SK-N-SH (cell line): ENCODE results near the gene RASA3. TPM values are rescaled to one million over a fixed set of nuclear protein-coding genes. Genes with fewer than 3 reads are reported as not detected.

Experiments used
- CTCF ChIA-PET: fragments of 300-600, 350-600 bp; formaldehyde crosslinking; extraction: SDS; loops from one replicate; lab custom pipeline; 2021; lab: Yijun Ruan, JAX
- POLR2A ChIA-PET: fragments of 350-600 bp; sonication (Branson Sonifier 250); formaldehyde crosslinking; extraction: SDS; loops from one replicate; lab custom pipeline; 2020; ENCODE audit warnings: antibody characterized with exemption, inconsistent platforms; lab: Yijun Ruan, JAX
- DNase-seq: peaks from one replicate; pipeline ENCODE4 v3.0.0; 2012
- H2AFZ ChIP-seq: fragments of 200-600 bp; sonication (generic); 2 replicates; pipeline ENCODE4 v1.8.1; 2016; ENCODE audit warnings: antibody characterized with exemption, mild to moderate bottlenecking, low read depth
- H3F3A ChIP-seq: fragments of 200-600 bp; sonication (generic); replicated peaks from 2 replicates; pipeline ENCODE3; 2016; ENCODE audit warnings: antibody characterized with exemption, mild to moderate bottlenecking; ENCODE audit not compliant: insufficient read depth
- H3K27ac ChIP-seq, 2 experiments: fragments of 200-500 bp in 1 of 2; fragments of 200-600 bp in 1 of 2; sonication (Bioruptor generic) in 1 of 2; sonication (generic), shearing (Covaris generic) in 1 of 2; 2 replicates each; pipeline versions ENCODE4 v1.5.1 to v1.6.1; 2014 to 2016; ENCODE audit warnings: low read depth in 2 of 2, inconsistent platforms in 1 of 2, low read length in 1 of 2, mild to moderate bottlenecking in 1 of 2, mixed read lengths in 1 of 2
- H3K27me3 ChIP-seq: fragments of 200-600 bp; sonication (generic), shearing (Covaris generic); 2 replicates; pipeline ENCODE4 v1.6.1; 2016; ENCODE audit warnings: mixed run types; ENCODE audit not compliant: insufficient read depth
- H3K36me3 ChIP-seq, 2 experiments: fragments of 200-500 bp in 1 of 2; fragments of 200-600 bp in 1 of 2; sonication (Bioruptor generic) in 1 of 2; sonication (generic) in 1 of 2; replicated peaks in 1 of 2; 2 replicates each; pipeline versions ENCODE3 to v1.5.1; 2014 to 2016; ENCODE audit warnings: low read length in 1 of 2, mild to moderate bottlenecking in 1 of 2; ENCODE audit not compliant: insufficient read depth in 2 of 2, control insufficient read depth in 1 of 2
- H3K4me1 ChIP-seq, 2 experiments: fragments of 200-500 bp in 1 of 2; fragments of 200-600 bp in 1 of 2; sonication (Bioruptor generic) in 1 of 2; sonication (generic), shearing (Covaris generic) in 1 of 2; 2 replicates each; pipeline versions ENCODE4 v1.5.1 to v1.6.1; 2014 to 2016; ENCODE audit warnings: low read depth in 1 of 2, low read length in 1 of 2, mixed run types in 1 of 2; ENCODE audit not compliant: insufficient read depth in 2 of 2, control insufficient read depth in 1 of 2
- H3K4me2 ChIP-seq: fragments of 200-600 bp; sonication (generic), shearing (Covaris generic); 2 replicates; pipeline ENCODE4 v1.6.1; 2017; ENCODE audit warnings: mixed run types
- H3K4me3 ChIP-seq, 2 experiments: fragments of 200-500 bp in 1 of 2; fragments of 200-600 bp in 1 of 2; sonication (Bioruptor generic) in 1 of 2; sonication (generic), shearing (Covaris generic) in 1 of 2; 2 replicates each; pipeline versions ENCODE4 v1.5.1 to v1.8.1; 2014 to 2016; ENCODE audit warnings: low read depth in 2 of 2, inconsistent platforms in 1 of 2, low read length in 1 of 2, mild to moderate bottlenecking in 1 of 2, mixed read lengths in 1 of 2, moderate library complexity in 1 of 2
- H3K79me2 ChIP-seq: fragments of 200-600 bp; sonication (generic); 2 replicates; pipeline ENCODE4 v1.8.1; 2017; ENCODE audit warnings: mild to moderate bottlenecking; ENCODE audit not compliant: insufficient read depth
- H3K9ac ChIP-seq: fragments of 200-600 bp; sonication (generic); 2 replicates; pipeline ENCODE4 v1.6.1; 2017; ENCODE audit warnings: mixed run types
- H3K9me2 ChIP-seq: fragments of 200-600 bp; sonication (generic); 2 replicates; pipeline ENCODE4 v1.6.1; 2017; ENCODE audit warnings: mixed run types
- H3K9me3 ChIP-seq: fragments of 200-600 bp; sonication (generic); 2 replicates; pipeline ENCODE4 v1.6.1; 2017; ENCODE audit warnings: mixed run types, mild to moderate bottlenecking, moderate library complexity
- H4K20me1 ChIP-seq: fragments of 200-600 bp; sonication (generic); 2 replicates; pipeline ENCODE4 v1.6.1; 2017; ENCODE audit warnings: mild to moderate bottlenecking, mixed run types; ENCODE audit not compliant: insufficient read depth
- CHD2 ChIP-seq: fragments of 150-350 bp; IDR thresholded peaks from 2 replicates; pipeline ENCODE4 v1.6.1; 2018; ENCODE audit warnings: low read length; ENCODE audit not compliant: partially characterized antibody
- ELF1 ChIP-seq: IDR thresholded peaks from 2 replicates; pipeline ENCODE4 v1.4.0; 2012
- EP300 ChIP-seq, 2 experiments: IDR thresholded peaks; 2 replicates each; pipeline versions ENCODE4 v1.4.0 to v1.6.1; 2012; ENCODE audit warnings: borderline replicate concordance in 1 of 2, low read depth in 1 of 2, low read length in 1 of 2
- FOSL2 ChIP-seq: IDR thresholded peaks from 2 replicates; pipeline ENCODE4 v1.4.0; 2012; ENCODE audit warnings: low read depth, mild to moderate bottlenecking, moderate library complexity, borderline replicate concordance
- FOXM1 ChIP-seq: IDR thresholded peaks from 2 replicates; pipeline ENCODE4 v1.4.0; 2012; ENCODE audit warnings: low read depth, mild to moderate bottlenecking
- GABPA ChIP-seq: IDR thresholded peaks from 2 replicates; pipeline ENCODE4 v1.4.0; 2012; ENCODE audit warnings: low read depth, mild to moderate bottlenecking
- GATA2 ChIP-seq: sonication (generic); formaldehyde crosslinking; IDR thresholded peaks from 2 replicates; pipeline ENCODE4 v1.5.0; 2020; ENCODE audit warnings: mild to moderate bottlenecking, missing genetic modification reagents
- IRF3 ChIP-seq: fragments of 150-350 bp; IDR thresholded peaks from 2 replicates; pipeline ENCODE4 v1.6.1; 2016; ENCODE audit warnings: mild to moderate bottlenecking, low read depth, low read length
- JUND ChIP-seq: IDR thresholded peaks from 2 replicates; pipeline ENCODE4 v1.4.0; 2012
- MEF2A ChIP-seq: IDR thresholded peaks from 2 replicates; pipeline ENCODE4 v1.4.0; 2012; ENCODE audit warnings: low read depth, borderline replicate concordance
- NFIC ChIP-seq: IDR thresholded peaks from 2 replicates; pipeline ENCODE4 v1.4.0; 2012; ENCODE audit warnings: borderline replicate concordance
- NRF1 ChIP-seq: IDR thresholded peaks from 2 replicates; pipeline ENCODE4 v1.6.1; 2012; ENCODE audit warnings: low read depth, mild to moderate bottlenecking, low read length
- POLR2AphosphoS5 ChIP-seq: IDR thresholded peaks from 2 replicates; pipeline ENCODE4 v1.6.1; 2012; ENCODE audit warnings: low read depth, low read length
- RAD21 ChIP-seq: IDR thresholded peaks from 2 replicates; pipeline ENCODE4 v1.6.1; 2012; ENCODE audit warnings: mild to moderate bottlenecking, low read length
- RCOR1 ChIP-seq: fragments of 150-350 bp; IDR thresholded peaks from 2 replicates; pipeline ENCODE4 v1.6.1; 2017; ENCODE audit warnings: antibody characterized with exemption, low read length
- REST ChIP-seq: IDR thresholded peaks from 2 replicates; pipeline ENCODE4 v1.6.1; 2012; ENCODE audit warnings: mild to moderate bottlenecking, low read depth, low read length, moderate library complexity
- SIN3A ChIP-seq: IDR thresholded peaks from 2 replicates; pipeline ENCODE4 v1.6.1; 2012; ENCODE audit warnings: low read depth, mild to moderate bottlenecking, low read length, moderate library complexity, borderline replicate concordance
- TAF1 ChIP-seq: IDR thresholded peaks from 2 replicates; pipeline ENCODE4 v1.6.1; 2012; ENCODE audit warnings: low read depth, mild to moderate bottlenecking, low read length, moderate library complexity, borderline replicate concordance
- TEAD4 ChIP-seq: IDR thresholded peaks from 2 replicates; pipeline ENCODE4 v1.4.0; 2012; ENCODE audit warnings: mild to moderate bottlenecking, borderline replicate concordance; ENCODE audit not compliant: insufficient read depth
- USF1 ChIP-seq: IDR thresholded peaks from 2 replicates; pipeline ENCODE4 v1.4.0; 2012; ENCODE audit warnings: low read depth, borderline replicate concordance
- USF2 ChIP-seq: fragments of 150-350 bp; IDR thresholded peaks from 2 replicates; pipeline ENCODE4 v1.6.1; 2017; ENCODE audit warnings: antibody characterized with exemption, low read length, low read depth, borderline replicate concordance
- YY1 ChIP-seq: IDR thresholded peaks from 2 replicates; pipeline ENCODE4 v1.4.0; 2012; ENCODE audit warnings: low read depth, mild to moderate bottlenecking
- WGBS: methylation state at CpG from one replicate; pipeline ENCODE4 v1.1.6; 2017; ENCODE audit warnings: low lambda C conversion rate; 5-methylcytosine and 5-hydroxymethylcytosine counted together
- polyA plus RNA-seq, 3 experiments: library from polyadenylated mRNA; depleted of rRNA; stranded (reverse); fragments of >200 nt; gene quantifications; 2 replicates each; pipeline ENCODE4 v1.2.3, GENCODE V29; 2012

RASA3 gene
- polyA plus RNA-seq, 1 of the 3 experiments (the other 2 are of a cell fraction) = 25.1 TPM

- CTCF ChIA-PET = no interaction called here
- H3K4me1 ChIP-seq = peaks cover 0 to 10% of the 10 kb centered on the region in 2 experiments; a peak in 1 of 4 replicates
- no peak overlapping the region for H3K4me3 ChIP-seq
- WGBS = 92% methylated on average over 14 of the region's 19 CpGs
- H3K36me3 ChIP-seq = no peaks in the 10 kb centered on the region
- H3K27me3 ChIP-seq = no peaks in the 10 kb centered on the region
- DNase-seq = peak; percentile 27
- H3K4me2 ChIP-seq = no peak overlapping the region
- no peaks in the 10 kb centered on the region for H4K20me1 ChIP-seq
- H3K9ac ChIP-seq = no peak overlapping the region
- POLR2A ChIA-PET = no interaction called here
- H3K9me3 ChIP-seq = no peaks in the 10 kb centered on the region
- no peaks in the 10 kb centered on the region for H3K9me2 ChIP-seq
- H2AFZ ChIP-seq = no peak overlapping the region
- H3K27ac ChIP-seq = no peak overlapping the region
- TF ChIP-seq FOSL2 = no peak
- no peak for TF ChIP-seq NRF1
- no peak for TF ChIP-seq POLR2AphosphoS5
- no peak for TF ChIP-seq CHD2
- no peak for TF ChIP-seq EP300 (IDR thresholded peaks at IDR 0.05; ENCODE audit: borderline replicate concordance in 1 of 2, low read depth in 1 of 2, low read length in 1 of 2)
- no peak for TF ChIP-seq GABPA
- TF ChIP-seq IRF3 = no peak
- no peak for TF ChIP-seq FOXM1
- TF ChIP-seq RCOR1 = no peak
- TF ChIP-seq JUND = no peak
- TF ChIP-seq TEAD4 = no peak
- no peak for TF ChIP-seq YY1
- no peaks in the 10 kb centered on the region for H3F3A ChIP-seq
- no peaks in the 10 kb centered on the region for H3K79me2 ChIP-seq
Observed at GRCh38 chr13:113943821-113944565, 188.4 kb downstream of the RASA3 start.

- no peak overlapping the region for H3K9ac ChIP-seq
- H3F3A ChIP-seq = no peaks in the 10 kb centered on the region
- peak; percentile 19 for DNase-seq
- no peaks in the 10 kb centered on the region for H3K36me3 ChIP-seq
- no peak overlapping the region for H3K27ac ChIP-seq
- H3K4me2 ChIP-seq = no peak overlapping the region
- no peak overlapping the region for H2AFZ ChIP-seq
- no peaks in the 10 kb centered on the region for H3K27me3 ChIP-seq
- WGBS = 89% methylated on average over 13 of the region's 23 CpGs
- POLR2A ChIA-PET = no interaction called here
- no peaks in the 10 kb centered on the region for H4K20me1 ChIP-seq
- peaks cover 0 to 12% of the 10 kb centered on the region in 2 experiments; a peak in 1 of 4 replicates for H3K4me1 ChIP-seq
- no peaks in the 10 kb centered on the region for H3K79me2 ChIP-seq
- no peak overlapping the region for H3K4me3 ChIP-seq
- H3K9me3 ChIP-seq = no peaks in the 10 kb centered on the region
- CTCF ChIA-PET = no interaction called here
- no peaks in the 10 kb centered on the region for H3K9me2 ChIP-seq
- TF ChIP-seq NFIC (no peak), FOSL2 (no peak), USF2 (no peak), USF1 (no peak), ELF1 (no peak), GABPA (no peak), GATA2 (CRISPR knock-in tag) (no peak), TAF1 (no peak), SIN3A (no peak), JUND (no peak), FOXM1 (no peak), RAD21 (no peak), YY1 (no peak), MEF2A (no peak), REST (no peak)
Observed at GRCh38 chr13:113942591-113943103, 189.8 kb downstream of the RASA3 start.
